ENCODE results near the gene SLC45A3.

Gene SLC45A3

GRCh38 chr1:205689479-205689878, 9.2 kb upstream of the SLC45A3 start:
- Histone ChIP-seq H3K9ac (ENCODE audit: low read length) (no peak overlapping the region), H2AFZ (ENCODE audit: low read length) (no peak overlapping the region), H3K79me2 (ENCODE audit: insufficient read depth, low read length) (no peaks in the 10 kb centered on the region), H3K4me1 (ENCODE audit: insufficient read depth, low read length, severe bottlenecking) (peaks cover 5% of the 10 kb centered on the region), H4K20me1 (ENCODE audit: insufficient read depth, low read length) (no peaks in the 10 kb centered on the region), H3K36me3 (ENCODE audit: insufficient read depth, low read length) (no peaks in the 10 kb centered on the region), H3K4me2 (ENCODE audit: low read length) (no peak overlapping the region), H3F3A (ENCODE audit: insufficient read depth, low read length) (no peaks in the 10 kb centered on the region), H3K9me3 (ENCODE audit: low read length) (no peaks in the 10 kb centered on the region), H3K9me2 (ENCODE audit: low read depth, low read length) (no peaks in the 10 kb centered on the region), H3K27me3 (ENCODE audit: insufficient read depth, low read length) (peaks cover 6% of the 10 kb centered on the region; the same call in 1 of the 2 replicates), H3K27ac (ENCODE audit: low read depth, low read length, poor library complexity, severe bottlenecking) (no peak overlapping the region), H3K4me3 (ENCODE audit: low read depth, low read length, poor library complexity, severe bottlenecking) (no peak overlapping the region)
- TF ChIP-seq CTCF (IDR thresholded peaks at IDR 0.05; ENCODE audit: low read length) (no peak), EZH2 (IDR thresholded peaks at IDR 0.05; ENCODE audit: borderline replicate concordance, low read length) (no peak)

- H3K79me2 ChIP-seq (ENCODE audit: insufficient read depth, low read length) = no peaks in the 10 kb centered on the region
- H3K9me3 ChIP-seq (ENCODE audit: low read length) = no peaks in the 10 kb centered on the region
- H2AFZ ChIP-seq (ENCODE audit: low read length) = no peak overlapping the region
- TF ChIP-seq EZH2 (IDR thresholded peaks at IDR 0.05; ENCODE audit: borderline replicate concordance, low read length) (no peak), CTCF (IDR thresholded peaks at IDR 0.05; ENCODE audit: low read length) (no peak)
- no peak overlapping the region for H3K9ac ChIP-seq (ENCODE audit: low read length)
- no peaks in the 10 kb centered on the region for H3K36me3 ChIP-seq (ENCODE audit: insufficient read depth, low read length)
- no peaks in the 10 kb centered on the region for H3F3A ChIP-seq (ENCODE audit: insufficient read depth, low read length)
- no peak overlapping the region for H3K27ac ChIP-seq (ENCODE audit: low read depth, low read length, poor library complexity, severe bottlenecking)
- peaks cover under 1% of the 10 kb centered on the region for H3K4me1 ChIP-seq (ENCODE audit: insufficient read depth, low read length, severe bottlenecking)
- no peak overlapping the region for H3K4me2 ChIP-seq (ENCODE audit: low read length)
- H4K20me1 ChIP-seq (ENCODE audit: insufficient read depth, low read length) = no peaks in the 10 kb centered on the region
- no peak overlapping the region for H3K4me3 ChIP-seq (ENCODE audit: low read depth, low read length, poor library complexity, severe bottlenecking)
- H3K27me3 ChIP-seq (ENCODE audit: insufficient read depth, low read length) = peaks cover 6% of the 10 kb centered on the region; the same call in 1 of the 2 replicates
- H3K9me2 ChIP-seq (ENCODE audit: low read depth, low read length) = no peaks in the 10 kb centered on the region
Observed at GRCh38 chr1:205688171-205689080, 8.1 kb upstream of the SLC45A3 start.

GRCh38 chr1:205687242-205687641, 6.9 kb upstream of the SLC45A3 start:
- H3K9me3 ChIP-seq (ENCODE audit: low read length) = no peaks in the 10 kb centered on the region
- H3K4me3 ChIP-seq (ENCODE audit: low read depth, low read length, poor library complexity, severe bottlenecking) = no peak overlapping the region
- no peak overlapping the region for H3K4me2 ChIP-seq (ENCODE audit: low read length)
- no peak for TF ChIP-seq EZH2 (IDR thresholded peaks at IDR 0.05; ENCODE audit: borderline replicate concordance, low read length)
- no peak for TF ChIP-seq CTCF (IDR thresholded peaks at IDR 0.05; ENCODE audit: low read length)
- no peaks in the 10 kb centered on the region for H3K79me2 ChIP-seq (ENCODE audit: insufficient read depth, low read length)
- no peaks in the 10 kb centered on the region for H4K20me1 ChIP-seq (ENCODE audit: insufficient read depth, low read length)
- H3K9ac ChIP-seq (ENCODE audit: low read length) = no peak overlapping the region
- peaks cover 6% of the 10 kb centered on the region; the same call in 1 of the 2 replicates for H3K27me3 ChIP-seq (ENCODE audit: insufficient read depth, low read length)
- no peak overlapping the region for H2AFZ ChIP-seq (ENCODE audit: low read length)
- no peaks in the 10 kb centered on the region for H3F3A ChIP-seq (ENCODE audit: insufficient read depth, low read length)
- H3K36me3 ChIP-seq (ENCODE audit: insufficient read depth, low read length) = no peaks in the 10 kb centered on the region
- no peaks in the 10 kb centered on the region for H3K4me1 ChIP-seq (ENCODE audit: insufficient read depth, low read length, severe bottlenecking)
- H3K27ac ChIP-seq (ENCODE audit: low read depth, low read length, poor library complexity, severe bottlenecking) = no peak overlapping the region
- no peaks in the 10 kb centered on the region for H3K9me2 ChIP-seq (ENCODE audit: low read depth, low read length)

Measured in OCI-LY1 (cell line).